Glomerular visceral epithelial cell (primary cell): ENCODE measurements around the gene GPC5.
A peak's percentile ranks its signal among the peaks of the same experiment; 100 is the strongest.
"Not testable (repeated sequence)": the region's sequence is repeated elsewhere in the genome, so short reads cannot be mapped to it uniquely, and the experiment has no call there.

ENCODE experiments used
- DNase-seq: peaks from one replicate; pipeline ENCODE4 v3.0.0-alpha.2; 2016; ENCODE audit errors: extremely low spot score

GPC5 gene

DNA sequence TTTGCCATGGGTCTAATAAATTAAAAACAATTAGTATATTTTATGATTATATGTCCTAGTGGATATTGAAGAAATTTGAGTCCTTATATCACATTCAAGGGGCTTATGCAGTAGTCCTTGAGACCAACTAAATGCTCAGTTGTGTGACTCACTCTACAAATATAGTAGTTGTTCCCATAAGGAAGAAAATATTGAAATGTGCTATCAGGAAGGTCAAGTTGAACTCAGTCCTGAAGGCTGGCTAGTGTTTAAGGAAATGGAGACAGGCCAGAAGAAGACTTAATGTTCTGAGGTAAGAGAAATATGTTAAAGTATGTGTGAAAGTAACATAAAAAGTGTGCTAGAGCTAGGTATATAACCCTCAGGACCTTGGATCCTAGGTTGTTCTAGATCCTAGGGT, 1062.1 kb downstream of the GPC5 start:
- DNase-seq: peak; percentile 1

- DNase-seq: no peak
These were observed 1063.0 kb downstream of the GPC5 start for GRCh38 chr13:92461402-92461801.

GRCh38 chr13:92461831-92462230, 1063.4 kb downstream of the GPC5 start:
- no peak for DNase-seq

GRCh38 chr13:92463134-92463533, 1064.7 kb downstream of the GPC5 start:
- no peak for DNase-seq

- DNase-seq: no peak
These were observed 1075.5 kb downstream of the GPC5 start for GRCh38 chr13:92473765-92474475.

GRCh38 chr13:92480387-92480786, 1082.0 kb downstream of the GPC5 start:
- no peak for DNase-seq

GRCh38 chr13:92482790-92483189, 1084.4 kb downstream of the GPC5 start:
- not testable (repeated sequence) for DNase-seq

DNA sequence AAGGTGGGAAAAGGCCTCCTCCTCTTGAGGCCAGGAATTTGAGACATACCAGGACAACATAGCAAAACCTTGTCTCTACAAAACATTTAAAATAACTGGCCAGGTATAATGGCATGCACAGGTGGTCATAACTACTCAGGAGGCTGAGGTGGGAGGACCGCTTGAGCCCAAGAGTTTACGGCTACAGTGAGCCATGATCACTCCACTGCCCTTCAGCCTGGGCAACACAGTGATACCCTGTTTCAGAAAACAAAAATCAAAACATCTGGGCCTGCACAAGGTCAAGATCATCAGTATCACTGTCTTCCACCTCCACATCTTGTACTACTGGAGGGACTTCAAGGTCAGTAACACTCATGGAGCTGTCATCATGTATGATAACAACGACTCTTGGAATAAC, 1085.5 kb downstream of the GPC5 start:
- no peak for DNase-seq

GRCh38 chr13:92487238-92487637, 1088.8 kb downstream of the GPC5 start:
- DNase-seq: no peak

GRCh38 chr13:92488249-92488852, 1089.9 kb downstream of the GPC5 start:
- no peak for DNase-seq

DNA sequence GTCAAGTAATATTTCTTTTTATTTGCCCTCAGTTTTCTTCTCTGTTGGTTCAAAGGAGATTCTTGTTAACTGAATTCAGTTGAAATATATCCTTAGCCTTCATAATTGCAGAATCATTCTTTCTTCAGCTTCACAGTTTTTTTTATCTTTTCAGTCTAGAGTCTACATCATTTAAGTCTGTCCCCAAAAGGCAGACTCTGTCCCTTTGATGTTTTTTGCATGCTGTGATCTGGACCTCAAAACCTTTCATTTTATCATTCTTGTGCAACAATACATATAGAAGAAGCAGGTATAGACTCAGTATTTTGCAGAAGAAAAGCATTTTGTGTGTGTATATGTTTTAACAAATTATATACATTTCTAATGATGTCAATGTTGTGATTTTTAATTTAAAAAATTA, 1093.4 kb downstream of the GPC5 start:
- no peak for DNase-seq

DNA sequence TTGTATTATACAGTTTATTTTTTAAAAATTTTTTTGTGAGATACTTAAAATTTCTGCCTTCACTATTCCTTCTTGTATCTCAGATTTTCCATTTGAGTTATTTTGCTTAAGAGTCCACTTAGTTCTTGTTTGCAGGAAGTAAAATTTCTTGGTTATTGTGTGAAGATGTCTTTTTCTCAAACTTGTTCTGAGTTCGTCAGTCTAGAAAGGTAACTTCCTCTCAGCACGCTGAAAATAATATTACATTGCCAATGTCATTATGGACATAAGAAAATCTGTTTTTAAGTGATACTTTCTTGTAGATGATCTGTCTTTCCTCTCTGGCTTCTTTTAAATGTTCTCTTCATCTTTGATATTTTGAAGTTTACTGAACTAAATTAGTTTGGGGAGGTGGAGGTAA, 1096.5 kb downstream of the GPC5 start:
- no peak for DNase-seq

- DNase-seq: no peak
These were observed 1101.8 kb downstream of the GPC5 start for GRCh38 chr13:92500192-92500591.

GRCh38 chr13:92510416-92510815, 1112.0 kb downstream of the GPC5 start:
- peak; percentile 29 for DNase-seq

GRCh38 chr13:92512852-92513251, 1114.4 kb downstream of the GPC5 start:
- no peak for DNase-seq

GRCh38 chr13:92513672-92514071, 1115.3 kb downstream of the GPC5 start:
- no peak for DNase-seq

- no peak for DNase-seq
These were observed 1116.2 kb downstream of the GPC5 start for GRCh38 chr13:92514420-92515125.

GRCh38 chr13:92516878-92517277, 1118.5 kb downstream of the GPC5 start:
- DNase-seq: not testable (repeated sequence)

DNA sequence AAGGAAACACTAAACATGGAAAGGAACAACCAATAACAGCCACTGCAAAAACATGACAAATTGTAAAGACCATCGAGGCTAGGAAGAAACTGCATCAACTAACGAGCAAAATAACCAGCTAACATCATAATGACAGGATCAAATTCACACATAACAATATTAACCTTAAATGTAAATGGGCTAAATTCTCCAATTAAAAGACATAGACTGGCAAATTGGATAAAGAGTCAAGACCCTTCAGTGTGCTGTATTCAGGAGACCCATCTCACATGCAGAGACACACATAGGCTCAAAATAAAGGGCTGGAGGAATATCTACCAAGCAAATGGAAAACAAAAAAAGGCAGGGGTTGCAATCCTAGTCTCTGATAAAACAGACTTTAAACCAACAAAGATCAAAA, 1120.2 kb downstream of the GPC5 start:
- not testable (repeated sequence) for DNase-seq

GRCh38 chr13:92530364-92530763, 1131.9 kb downstream of the GPC5 start:
- DNase-seq: no peak

DNA sequence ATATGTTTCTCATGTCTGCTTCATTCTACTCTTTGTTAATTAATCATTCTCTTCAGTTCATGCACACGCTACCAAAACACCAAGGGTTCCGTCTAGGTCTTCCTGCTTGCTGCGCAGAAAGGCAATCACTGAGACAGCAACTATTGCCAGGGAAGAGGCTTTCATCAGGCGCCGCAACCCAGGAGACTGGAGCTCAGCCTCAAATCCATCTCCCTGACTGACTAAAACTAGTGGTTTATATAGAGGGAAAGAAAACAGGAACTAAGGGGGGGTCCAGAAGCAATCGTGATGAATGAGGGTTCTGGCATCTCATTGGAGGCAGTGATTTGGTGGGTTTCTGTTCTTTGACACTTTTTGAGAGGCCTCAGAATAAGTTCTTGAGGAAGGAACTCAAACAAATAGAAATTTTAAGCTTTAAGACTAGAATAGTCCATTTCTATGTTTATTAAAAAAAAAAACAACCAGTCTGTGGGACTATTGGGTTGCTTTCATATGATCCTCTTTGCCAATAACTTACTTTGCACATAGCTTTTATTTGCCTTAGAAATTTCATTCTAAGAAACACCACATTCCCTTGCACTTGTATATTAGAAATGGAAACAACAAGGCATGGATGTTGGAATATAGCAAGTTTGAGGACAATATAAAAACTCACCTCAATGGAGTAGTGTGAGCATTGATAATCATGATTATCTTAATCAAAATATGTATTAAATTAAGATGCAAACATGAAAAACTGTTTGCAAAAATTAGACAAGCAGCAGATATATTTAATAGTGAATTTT, 1137.0 kb downstream of the GPC5 start:
- no peak for DNase-seq

- no peak for DNase-seq
These were observed 1139.0 kb downstream of the GPC5 start for GRCh38 chr13:92537471-92537870.
